HG02885 (cell line): ENCODE data around the gene FAM83D.
A peak's percentile ranks its signal among the peaks of the same experiment; 100 is the strongest.

Experiments used
- ATAC-seq: cut with Tn5 transposase; IDR thresholded peaks from one replicate; pipeline ENCODE4 v1.9.1; 2021; ENCODE audit warnings: mild to moderate bottlenecking; ENCODE audit not compliant: unreplicated experiment, poor library complexity

FAM83D gene

DNA sequence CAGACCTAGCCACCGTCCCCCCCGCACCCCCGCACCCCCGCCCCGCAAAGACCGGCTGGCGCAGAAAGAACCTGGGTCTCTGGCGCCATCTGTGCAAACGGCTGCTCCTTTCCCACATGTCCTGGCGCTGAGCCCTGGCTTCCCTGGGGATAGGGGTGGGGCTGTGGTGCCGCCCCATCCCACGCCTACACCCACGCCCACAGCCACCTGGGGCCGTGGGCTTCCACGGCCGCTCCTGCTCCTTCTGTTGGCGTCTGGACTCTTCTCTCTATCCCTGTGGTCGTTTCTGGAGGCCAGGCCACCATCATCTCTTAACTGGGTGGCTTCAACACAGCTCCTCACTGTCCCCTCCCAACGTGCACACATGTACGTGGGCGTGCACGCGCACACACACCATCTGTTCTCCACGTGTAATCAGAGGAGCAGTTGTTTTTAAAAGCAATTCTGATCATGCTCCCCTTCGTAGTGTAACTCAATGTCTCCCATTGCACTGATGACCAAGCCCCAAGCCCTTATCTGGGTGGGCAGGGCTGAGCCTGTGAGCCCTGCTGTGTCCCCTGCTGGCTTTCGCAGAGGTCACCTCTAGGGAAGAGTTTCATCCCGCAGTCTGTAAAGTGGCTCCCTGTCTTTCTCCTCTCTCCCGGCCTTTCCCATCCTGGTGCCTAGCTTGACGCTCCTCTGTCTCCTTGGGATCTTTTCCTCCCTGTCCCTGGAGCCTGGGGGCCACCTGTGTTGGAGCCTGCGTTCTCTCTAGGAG, 31.9 kb upstream of the FAM83D start:
- ATAC-seq: no peak

DNA sequence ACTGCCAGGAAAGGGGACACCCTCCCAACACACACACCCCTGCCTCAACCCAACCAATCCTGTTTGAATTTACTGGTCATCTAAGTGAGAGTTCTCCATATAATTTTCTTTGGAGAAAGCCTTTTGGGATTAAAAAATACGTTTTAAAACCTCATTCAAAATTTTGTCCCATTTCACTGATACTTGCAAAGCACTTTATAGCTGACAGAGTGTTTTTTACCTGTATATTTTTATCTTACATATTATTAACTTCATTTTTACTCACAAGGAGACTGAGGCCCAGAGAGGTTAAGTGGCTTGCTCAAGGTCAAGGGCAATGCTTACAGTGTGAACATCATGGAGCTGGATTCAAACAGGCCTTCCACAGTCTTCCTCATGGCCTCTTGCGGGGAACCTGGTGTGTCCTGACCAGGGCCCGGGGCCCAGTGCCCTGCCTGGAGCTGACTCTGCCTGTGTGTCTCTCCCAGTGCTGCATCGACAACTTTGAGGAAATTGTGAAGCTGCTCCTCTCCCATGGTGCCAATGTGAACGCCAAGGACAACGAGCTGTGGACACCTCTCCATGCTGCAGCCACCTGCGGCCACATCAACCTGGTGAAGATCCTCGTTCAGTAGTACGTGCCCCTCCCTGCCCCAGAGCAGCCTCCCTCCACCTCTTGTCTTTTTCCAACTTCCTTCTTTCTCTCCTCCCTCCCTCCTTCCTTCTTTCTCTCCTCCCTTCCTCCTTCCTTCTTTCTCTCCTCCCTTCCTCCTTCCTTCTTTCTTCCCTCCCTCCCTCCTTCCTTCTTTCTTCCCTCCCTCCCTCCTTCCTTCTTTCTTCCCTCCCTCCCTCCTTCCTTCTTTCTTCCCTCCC, 30.9 kb upstream of the FAM83D start:
- no peak for ATAC-seq

DNA sequence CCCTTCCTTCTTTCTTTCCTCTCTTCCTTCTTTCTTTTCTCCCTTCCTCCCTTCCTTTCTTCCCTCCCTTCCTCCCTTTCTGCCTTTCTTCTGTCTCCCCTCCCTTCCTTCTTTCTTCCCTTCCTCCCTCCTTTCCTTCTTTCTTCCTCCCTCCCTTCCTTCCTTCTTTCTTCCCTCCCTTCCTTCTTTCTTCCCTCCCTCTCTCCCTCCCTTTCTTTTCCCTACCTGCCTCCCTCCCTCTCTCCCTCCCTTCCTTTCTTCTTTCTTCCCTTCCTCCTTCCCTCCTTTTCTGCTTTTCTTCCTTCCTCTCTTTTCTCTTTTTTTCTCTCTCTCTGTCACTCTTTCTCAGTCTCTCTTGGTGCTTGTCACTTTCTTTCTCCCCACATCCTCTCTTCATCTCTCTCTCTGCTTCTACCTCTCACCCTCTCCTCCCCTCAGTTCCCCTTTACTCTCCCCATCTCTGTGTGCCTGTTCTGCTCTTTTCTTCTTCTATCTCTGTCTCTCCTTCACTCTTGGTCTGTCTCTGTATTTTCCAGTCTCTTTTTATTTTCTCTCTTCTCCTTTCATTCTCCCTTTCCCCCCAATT, 30.1 kb upstream of the FAM83D start:
- ATAC-seq: no peak

DNA sequence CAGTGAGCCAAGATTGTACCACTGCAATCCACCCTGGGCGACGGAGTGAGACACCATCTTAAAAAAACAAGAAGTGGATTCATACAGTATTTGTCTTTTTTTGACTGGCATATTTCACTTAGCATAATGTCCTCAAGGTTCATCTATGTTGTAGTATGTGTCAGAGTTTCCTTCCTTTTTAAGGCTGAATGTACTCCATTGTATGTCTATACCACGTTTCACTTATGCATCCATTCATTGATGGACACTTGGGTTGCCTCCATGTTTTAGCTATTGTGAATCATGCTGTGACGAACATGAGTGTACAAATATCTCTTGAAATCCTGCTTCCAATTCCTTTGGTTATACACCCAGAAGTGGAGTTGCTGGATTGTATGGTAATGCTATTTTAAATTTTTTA, 28.9 kb upstream of the FAM83D start:
- ATAC-seq: no peak

DNA sequence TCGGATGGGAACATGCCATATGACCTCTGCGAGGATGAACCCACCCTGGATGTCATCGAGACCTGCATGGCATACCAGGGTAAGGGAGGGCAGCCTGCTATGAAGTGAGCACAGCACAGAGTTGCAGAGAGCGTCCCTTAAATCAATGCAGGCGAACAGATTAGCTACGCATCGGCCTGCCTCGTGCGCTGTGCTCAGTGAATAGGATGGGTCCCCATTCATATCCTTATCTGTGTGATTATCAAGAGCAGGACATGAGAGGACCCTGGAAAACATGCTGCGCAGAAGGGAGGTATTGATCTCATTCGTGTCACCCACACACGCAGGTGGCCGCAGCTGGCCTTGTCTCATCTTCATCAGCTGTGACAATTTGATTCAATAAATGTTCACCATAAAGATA, 25.6 kb upstream of the FAM83D start:
- ATAC-seq: no peak

DNA sequence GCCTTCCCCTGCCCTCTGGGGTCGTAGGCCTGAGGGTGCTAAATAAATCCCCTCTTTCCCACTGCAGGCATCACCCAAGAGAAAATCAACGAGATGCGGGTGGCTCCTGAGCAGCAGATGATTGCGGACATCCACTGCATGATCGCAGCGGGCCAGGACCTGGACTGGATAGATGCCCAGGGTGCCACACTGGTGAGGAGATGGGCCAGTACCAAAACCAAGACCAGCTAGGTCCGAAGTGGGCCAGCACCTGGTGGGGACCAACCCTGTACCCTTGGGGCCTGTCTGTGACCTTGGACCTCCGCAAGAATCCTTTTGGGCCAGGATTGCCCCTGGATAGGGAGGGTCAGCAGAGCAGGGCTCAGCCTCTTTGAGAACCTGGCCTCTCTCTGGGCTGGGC, 23.6 kb upstream of the FAM83D start:
- ATAC-seq: no peak

DNA sequence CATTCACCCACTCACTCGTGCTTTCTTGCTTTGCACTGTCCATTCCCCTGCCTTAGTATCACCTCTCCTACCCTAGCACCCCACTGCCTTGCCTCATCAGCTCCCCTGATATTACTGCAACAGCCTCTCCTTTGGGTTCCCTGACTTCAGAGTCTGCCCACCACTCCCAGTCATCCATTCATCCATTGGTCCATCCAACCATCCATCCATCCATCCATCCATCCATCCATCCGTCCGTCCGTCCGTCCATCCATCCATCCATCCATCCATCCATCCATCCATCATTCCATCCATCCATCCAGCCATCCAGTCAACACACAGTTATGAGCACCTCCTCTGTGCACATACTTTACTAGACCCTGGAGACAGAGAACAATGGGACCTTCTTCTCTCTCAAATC, 22.9 kb upstream of the FAM83D start:
- ATAC-seq: no peak

DNA sequence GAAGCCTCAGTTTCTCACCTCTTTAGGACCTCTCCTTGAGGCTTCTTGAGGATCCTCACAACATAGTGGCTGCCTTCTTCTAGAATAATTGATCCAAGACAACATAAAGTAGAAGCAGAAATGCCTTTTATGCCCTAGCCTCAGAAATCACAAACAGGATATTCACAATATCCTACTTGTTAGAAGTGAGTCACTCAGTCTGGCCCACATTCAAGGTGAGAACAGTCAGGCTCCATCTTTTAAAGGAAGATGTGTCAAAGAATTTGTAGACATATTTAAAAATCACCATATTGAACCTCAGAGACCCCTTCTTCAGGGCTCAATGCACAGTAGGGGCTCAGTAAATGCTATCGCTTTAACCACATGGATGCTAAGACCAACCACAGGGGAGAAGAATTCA, 20.8 kb upstream of the FAM83D start:
- no peak for ATAC-seq

DNA sequence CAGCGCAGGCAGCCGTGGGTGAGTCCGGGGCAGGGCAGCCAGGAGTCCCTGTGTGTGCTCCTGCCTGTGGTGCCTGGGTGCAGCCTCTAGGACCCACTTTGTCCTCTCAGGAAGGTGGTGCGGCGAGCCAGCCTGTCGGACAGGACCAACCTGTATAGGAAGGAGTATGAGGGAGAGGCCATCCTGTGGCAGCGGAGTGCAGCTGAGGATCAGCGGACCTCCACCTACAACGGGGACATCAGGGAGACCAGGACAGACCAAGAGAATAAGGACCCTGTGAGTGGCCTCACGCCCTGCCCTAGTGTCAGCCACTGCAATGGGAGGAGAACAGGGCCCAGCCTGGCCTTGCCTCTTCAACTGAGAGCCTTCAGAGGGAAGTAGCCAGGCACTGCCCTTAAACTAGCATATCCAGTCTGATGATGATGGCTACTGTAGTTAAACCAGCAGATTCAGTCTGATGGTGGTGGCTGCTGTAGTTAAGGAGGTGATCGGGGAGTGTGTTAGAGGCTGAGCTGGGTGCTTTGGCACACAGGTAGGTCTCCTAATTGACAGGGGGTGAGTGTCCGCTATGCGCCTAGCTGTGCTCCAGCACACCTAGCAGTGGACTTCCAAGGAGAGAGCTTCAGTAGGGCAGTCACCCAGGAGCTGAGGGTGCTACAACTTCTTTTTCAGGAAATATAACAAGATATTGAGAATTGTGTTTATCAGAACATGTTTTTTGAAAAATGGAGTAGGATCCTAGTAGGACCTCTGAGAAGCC, 18.1 kb upstream of the FAM83D start:
- ATAC-seq: no peak

DNA sequence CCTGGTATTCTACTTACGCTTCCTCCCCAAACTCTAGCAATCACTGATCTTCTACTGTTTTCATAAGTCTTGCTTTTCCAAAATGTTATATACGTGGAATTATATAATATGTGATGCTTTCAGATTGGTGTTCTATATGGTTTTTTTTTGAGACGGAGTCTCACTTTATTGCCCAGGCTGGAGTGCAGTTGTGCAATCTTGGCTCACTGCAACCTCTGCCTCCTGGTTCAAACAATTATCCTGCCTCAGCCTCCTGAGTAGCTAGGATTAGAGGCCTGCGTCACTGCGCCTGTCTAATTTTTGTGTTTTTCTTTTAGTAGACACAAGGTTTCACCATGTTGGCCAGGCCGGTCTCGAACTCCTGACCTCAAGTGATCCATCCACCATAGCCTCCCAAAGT, 10.9 kb upstream of the FAM83D start:
- no peak for ATAC-seq

DNA sequence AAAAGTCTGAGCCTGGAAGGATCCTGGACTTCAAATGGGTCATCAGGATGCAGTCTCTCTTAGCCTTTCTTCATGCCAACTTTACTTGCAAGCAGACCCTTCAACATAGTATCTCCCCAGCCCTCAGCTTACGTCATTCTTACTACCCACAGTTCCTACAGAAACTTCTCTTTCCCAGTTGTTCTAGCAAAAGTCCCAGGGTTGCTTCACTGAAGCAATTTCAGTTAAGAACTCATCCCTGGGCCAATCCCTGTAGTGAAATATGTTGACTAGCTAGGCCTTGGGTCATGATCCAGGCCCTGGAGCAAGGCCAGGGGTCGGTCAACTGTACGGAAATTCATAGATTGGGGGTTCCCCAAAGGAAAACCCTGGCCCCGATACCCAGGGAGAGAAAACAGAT, 8.6 kb upstream of the FAM83D start:
- ATAC-seq: no peak

DNA sequence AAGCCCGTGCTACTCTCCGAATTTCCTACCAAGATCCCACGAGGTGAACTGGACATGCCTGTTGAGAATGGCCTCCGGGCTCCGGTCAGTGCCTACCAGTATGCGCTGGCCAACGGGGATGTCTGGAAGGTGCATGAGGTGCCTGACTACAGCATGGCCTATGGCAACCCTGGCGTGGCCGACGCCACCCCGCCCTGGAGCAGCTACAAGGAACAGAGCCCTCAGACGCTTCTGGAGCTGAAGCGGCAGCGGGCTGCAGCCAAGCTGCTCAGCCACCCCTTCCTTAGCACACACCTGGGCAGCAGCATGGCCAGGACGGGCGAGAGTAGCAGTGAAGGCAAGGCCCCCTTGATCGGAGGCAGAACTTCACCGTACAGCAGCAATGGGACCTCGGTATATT, 8.0 kb upstream of the FAM83D start:
- no peak for ATAC-seq

DNA sequence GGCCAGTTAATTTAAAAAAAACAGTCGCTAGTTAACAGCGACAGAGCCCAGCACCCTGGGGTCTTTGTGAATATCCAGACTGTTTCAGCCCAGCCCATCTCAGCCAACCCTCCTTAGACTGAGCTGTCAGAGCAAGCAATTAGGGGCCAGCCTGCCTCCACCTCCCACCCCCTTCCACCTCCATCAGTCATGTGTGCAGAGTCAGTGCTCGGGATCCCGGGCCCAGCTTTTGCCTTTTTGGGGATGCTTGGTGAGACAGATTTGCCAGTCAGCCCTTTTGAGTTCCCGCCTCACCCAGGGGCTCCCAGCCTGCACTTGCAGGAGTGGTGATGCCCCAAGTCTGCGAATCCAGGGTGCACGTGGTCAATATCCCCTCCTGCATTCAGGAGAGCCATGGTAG, 6.5 kb upstream of the FAM83D start:
- no peak for ATAC-seq

DNA sequence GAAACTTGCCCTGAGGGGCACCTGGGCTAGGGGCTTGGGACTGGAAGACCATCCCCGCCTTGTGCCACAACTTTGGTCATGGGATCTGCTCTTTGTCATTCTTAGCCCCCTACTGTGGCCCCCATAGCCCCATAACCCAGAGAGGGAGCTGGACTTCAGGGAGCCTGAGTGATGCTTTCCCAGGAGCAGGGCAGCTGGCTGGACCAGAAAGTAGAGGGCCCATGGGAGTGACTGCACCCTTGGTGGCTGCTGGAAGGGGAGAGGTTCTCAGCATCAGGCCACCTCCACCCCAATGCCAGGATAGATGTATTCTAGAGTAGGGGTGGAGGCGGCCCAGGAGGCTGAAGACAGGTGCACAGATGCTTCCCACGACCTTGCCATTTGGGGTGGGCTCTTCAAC, 5.8 kb upstream of the FAM83D start:
- no peak for ATAC-seq

DNA sequence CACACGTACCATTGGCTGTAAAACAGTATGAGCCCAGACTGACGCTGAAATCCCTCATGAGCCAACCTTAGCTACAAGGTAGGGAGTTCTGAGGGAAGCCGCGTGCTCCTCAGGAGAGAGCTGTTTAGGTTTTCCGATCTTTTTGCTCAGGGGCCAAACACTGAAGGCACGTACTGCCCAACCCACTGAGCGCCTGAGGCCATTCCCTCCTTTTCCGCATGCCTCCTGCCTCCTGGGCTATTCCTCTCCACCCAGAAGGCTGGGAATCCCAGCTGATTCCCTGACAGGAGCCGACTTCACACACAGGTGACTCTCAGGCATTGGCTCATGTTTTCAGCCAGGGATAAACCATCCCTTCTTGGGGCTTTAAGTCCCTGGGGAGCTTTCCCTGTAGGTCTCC, 5.4 kb upstream of the FAM83D start:
- ATAC-seq: no peak

DNA sequence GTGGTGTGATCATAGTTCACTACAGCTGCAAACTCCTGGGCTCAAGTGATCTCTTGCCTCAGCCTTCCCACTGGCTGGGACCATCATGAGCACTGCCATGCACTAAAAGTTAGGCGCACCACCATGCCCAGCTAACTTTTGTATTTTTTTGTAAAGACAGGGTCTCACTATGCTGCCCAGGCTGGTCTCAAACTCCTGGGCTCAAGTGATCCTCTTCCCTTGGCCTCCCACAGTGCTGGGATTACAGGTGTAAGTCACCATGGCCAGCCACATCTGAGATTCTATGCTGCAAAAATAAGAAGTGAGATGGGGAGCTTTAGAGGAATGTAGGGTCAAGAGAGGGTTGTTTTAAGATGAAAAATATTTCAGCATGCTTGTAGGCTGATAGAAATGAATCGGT, 1.5 kb upstream of the FAM83D start:
- ATAC-seq: no peak

DNA sequence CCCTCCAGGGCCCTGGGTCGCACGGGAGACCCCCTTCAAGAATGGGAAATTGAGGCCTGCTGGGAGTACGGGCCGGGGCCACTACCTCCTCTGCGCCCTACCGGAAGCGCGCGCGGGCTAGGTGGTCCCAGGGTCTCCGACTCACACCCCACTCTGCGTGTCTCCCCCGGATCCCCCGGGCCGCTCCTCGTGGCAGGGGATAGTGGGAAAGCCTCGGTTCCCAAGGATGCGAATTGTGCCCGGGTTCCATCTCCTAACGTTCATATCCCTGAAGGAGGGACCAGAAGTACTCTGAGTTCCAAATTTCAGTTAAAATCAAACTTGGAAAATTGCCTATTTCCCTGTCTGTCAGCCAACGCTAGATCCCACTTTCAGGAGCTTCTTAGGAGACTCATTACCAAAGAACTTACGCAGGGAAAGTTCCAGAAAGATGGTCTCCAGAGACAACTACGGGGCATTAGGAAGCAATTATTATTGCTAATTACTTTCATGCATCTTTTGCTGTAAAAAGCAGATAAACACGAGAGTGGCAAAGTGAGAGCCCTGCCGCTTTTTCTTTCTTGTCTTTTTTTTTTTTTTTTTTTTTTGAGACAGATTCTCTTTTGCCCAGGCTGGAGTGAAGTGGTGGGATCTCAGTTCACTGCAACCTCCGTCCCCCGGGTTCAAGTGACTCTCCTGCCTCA, 858 bp downstream of the FAM83D start:
- peak; percentile 3 for ATAC-seq

DNA sequence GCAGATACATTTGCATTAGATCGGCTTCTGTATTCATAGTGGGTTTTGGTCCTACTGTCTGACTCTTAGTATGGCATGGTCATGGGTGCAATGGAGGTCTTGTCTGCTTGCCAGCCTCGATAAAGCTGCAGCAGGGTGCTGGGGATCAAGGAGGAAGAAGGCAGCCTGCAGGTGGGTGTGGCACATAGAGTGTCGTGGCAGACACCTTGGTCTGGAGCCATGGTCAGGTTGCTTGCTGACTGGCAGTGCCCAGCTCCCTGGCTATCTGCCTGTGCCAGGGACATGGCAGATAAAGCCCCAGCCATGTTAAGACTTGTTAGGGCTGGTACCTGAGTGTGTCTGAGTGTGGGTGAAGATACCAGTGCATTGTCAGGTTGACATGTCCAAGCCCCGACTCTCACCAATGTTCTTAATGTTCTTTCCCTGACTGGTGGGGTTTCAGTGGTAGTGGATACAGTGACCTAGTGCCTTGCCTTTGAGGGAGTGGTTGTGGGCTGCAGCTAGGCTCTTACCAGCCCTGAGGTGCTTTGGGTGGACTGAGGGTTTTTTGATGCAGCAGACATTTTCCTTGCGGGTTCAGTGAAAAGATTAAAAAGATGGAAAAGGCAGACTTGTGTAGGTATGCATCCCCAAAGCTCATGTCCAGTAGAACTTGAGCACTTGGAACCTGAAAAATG, 1.8 kb downstream of the FAM83D start:
- ATAC-seq: no peak

DNA sequence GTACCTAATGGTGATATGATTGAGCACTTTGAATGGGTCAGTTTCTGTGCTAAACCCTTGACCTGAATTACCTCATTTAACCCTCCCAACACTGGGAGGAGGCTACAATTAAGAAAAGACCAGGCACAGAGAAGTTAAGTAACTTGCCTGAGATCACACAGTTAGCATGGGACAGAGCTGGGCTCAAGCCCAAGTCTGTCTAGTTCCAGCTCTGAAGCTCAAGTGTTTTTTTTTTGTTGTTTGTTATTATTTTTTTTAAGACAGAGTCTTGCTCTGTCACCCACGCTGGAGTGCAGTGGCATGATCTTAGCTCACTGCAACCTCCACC, 4.0 kb downstream of the FAM83D start:
- ATAC-seq: no peak

DNA sequence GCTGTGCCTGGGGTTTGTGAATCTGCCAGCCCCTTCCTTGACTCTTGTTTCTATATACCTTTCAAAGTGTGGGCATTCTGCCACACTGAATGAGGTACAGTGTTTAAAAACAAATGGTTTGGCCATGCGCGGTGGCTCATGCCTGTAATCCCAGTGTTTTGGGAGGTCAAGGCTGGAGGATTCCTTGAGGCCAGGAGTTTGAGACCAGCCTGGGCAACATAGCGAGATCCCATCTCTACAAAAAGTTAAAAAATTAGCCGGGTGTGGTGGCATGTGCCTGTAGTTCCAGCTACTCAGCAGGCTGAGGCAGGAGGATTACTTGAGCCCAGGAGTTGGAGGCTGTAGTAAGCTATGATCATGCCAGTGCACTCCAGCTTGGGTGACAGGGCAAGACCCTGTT, 5.8 kb downstream of the FAM83D start:
- ATAC-seq: no peak
